Ishikawa (cell line): ENCODE results near the gene FBXO47.

Source experiments
- CREB1 ChIP-seq: IDR thresholded peaks from 2 replicates; pipeline ENCODE4 v1.6.1; 2012; ENCODE audit warnings: low read depth
- EGR1 ChIP-seq: IDR thresholded peaks from 2 replicates; pipeline ENCODE4 v1.6.1; 2012
- EP300 ChIP-seq: IDR thresholded peaks from 2 replicates; pipeline ENCODE4 v1.6.1; 2012; ENCODE audit warnings: borderline replicate concordance
- FOXM1 ChIP-seq: IDR thresholded peaks from 2 replicates; pipeline ENCODE4 v1.6.1; 2012; ENCODE audit warnings: low read depth, borderline replicate concordance
- MAX ChIP-seq: IDR thresholded peaks from 2 replicates; pipeline ENCODE4 v1.6.1; 2012
- RAD21 ChIP-seq: IDR thresholded peaks from 2 replicates; pipeline ENCODE4 v1.6.1; 2012; ENCODE audit warnings: low read depth
- REST ChIP-seq: IDR thresholded peaks from 2 replicates; pipeline ENCODE4 v1.6.1; 2012; ENCODE audit warnings: low read depth, mild to moderate bottlenecking
- TAF1 ChIP-seq: IDR thresholded peaks from 2 replicates; pipeline ENCODE4 v1.6.1; 2012; ENCODE audit warnings: low read depth, mild to moderate bottlenecking
- TCF12 ChIP-seq: IDR thresholded peaks from 2 replicates; pipeline ENCODE4 v1.6.1; 2012; ENCODE audit warnings: low read depth
- TEAD4 ChIP-seq: IDR thresholded peaks from 2 replicates; pipeline ENCODE4 v1.6.1; 2012
- YY1 ChIP-seq: IDR thresholded peaks from 2 replicates; pipeline ENCODE4 v1.6.1; 2012; ENCODE audit warnings: low read depth

- no peak for TF ChIP-seq EGR1
- TF ChIP-seq FOXM1 = no peak
- TF ChIP-seq TCF12 = no peak
- TF ChIP-seq REST = no peak
- TF ChIP-seq MAX = no peak
- no peak for TF ChIP-seq YY1
- TF ChIP-seq CREB1 = no peak
- no peak for TF ChIP-seq RAD21
- no peak for TF ChIP-seq TAF1
- no peak for TF ChIP-seq TEAD4
- TF ChIP-seq EP300 = no peak
Measured at GRCh38 chr17:39002991-39003715, 36.0 kb upstream of the FBXO47 start.
